Measurements from ENCODE around the gene EIF4E1B.

EIF4E1B gene

DNA sequence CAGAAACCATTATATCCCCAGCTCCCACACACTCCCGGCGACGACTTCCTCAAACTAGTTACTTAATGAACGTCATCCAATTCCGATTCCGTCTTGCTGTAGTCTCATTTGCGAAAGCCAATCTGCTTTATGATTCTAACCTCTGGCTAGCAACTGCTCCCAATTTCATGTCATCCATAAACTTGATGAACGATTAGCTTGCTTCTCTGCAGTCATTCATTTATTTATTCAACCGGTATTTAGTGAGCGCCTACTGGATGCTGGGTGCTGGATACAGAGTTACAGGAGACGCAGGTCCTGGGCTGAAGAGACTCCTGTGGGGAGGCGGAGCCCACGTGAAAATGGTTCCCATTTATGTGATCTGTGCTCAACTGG is 63.0 kb downstream of the EIF4E1B start:
- DNase-seq: no peak

DNA sequence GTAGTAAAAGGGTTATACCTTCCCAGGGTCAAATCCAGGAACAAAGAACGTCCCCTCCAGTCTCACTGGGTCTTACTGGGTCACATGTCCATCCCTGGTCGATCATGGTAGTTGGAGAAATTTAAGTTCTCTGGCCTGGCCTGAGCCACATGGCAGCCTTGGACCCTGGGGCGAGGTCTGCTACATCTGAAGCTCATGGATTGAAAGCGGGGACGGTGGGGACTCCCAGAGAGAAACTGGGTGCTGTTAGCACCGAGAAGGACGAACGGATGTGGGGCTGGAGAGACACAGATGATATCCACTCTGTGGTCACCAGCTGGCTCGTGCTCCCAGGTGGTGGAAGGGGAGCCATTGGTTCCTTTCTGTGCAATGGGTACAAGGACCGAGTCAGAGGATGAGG is 63.7 kb downstream of the EIF4E1B start:
- no peak for DNase-seq

DNA sequence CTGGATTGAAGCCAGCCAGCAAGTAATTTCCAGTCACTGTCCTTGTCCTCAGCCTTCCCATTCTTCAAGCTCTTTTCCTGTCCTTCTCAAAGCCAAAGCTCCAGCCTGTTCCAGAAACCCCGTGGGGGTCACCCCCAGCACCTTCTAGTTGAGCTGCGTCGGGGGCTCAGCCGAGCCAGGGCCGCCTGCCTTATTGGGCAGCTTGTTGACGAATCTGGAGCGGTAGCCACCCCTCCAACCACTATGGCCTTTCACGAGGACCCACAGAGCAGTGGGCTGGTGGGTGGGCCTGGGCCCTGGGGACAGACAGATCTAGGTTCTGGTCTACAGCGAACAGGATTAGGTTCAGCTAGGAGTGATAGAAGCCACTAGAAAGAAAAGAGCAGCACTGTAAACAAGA is 64.2 kb downstream of the EIF4E1B start:
- no peak for DNase-seq

DNA sequence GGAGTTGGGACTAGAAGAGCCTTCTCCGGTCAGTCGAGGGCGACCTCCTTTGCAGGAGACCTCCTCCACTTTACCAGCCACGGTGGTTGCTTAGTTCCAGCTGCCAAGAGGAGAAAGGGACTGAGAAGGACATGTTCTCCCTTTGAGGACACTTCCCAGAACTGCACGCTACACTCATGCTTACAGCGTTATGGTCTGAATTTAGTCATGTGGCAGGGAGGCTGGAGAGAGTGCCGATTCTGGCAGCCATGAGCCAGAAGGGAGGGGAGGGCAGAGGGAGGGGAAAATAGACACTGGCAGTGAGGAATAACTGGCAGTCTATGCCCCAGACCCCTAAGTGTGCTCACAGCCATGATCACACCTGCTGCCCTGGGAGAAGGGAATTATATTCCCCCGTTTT is 64.6 kb downstream of the EIF4E1B start:
- no peak for DNase-seq
